BLaER1 treated with 17β-estradiol and CSF1 and Interleukin-3, amounts not matched to agents 10 nM and 100 nM (cell line): Measurements from ENCODE around the gene PODXL.
"Not testable (repeated sequence)": the region's sequence is repeated elsewhere in the genome, so short reads cannot be mapped to it uniquely, and the experiment has no call there.

Experiments used
- H3K27ac ChIP-seq, 11 experiments: shearing (Covaris generic); formaldehyde crosslinking; 2 replicates each; pipeline ENCODE4 v1.8.1; 2022
- H3K27me3 ChIP-seq, 11 experiments: shearing (Covaris generic); formaldehyde crosslinking; 2 replicates each; pipeline ENCODE4 v1.8.1; 2022
- H3K36me3 ChIP-seq, 11 experiments: shearing (Covaris generic); formaldehyde crosslinking; 2 replicates each; pipeline ENCODE4 v1.8.1; 2022
- H3K4me1 ChIP-seq, 10 experiments: shearing (Covaris generic); formaldehyde crosslinking; 2 replicates each; pipeline ENCODE4 v1.8.1; 2022
- H3K4me2 ChIP-seq, 11 experiments: shearing (Covaris generic); formaldehyde crosslinking; 2 replicates each; pipeline ENCODE4 v1.8.1; 2022
- H3K4me3 ChIP-seq, 10 experiments: shearing (Covaris generic); formaldehyde crosslinking; 2 replicates each; pipeline ENCODE4 v1.8.1; 2022
- H3K9ac ChIP-seq, 11 experiments: shearing (Covaris generic); formaldehyde crosslinking; 2 replicates each; pipeline ENCODE4 v1.8.1; 2022
- H3K9me3 ChIP-seq, 11 experiments: shearing (Covaris generic); formaldehyde crosslinking; replicated peaks in 1 of 11; 2 replicates each; pipeline ENCODE4 v1.8.1; 2022
- H4K20me1 ChIP-seq, 11 experiments: shearing (Covaris generic); formaldehyde crosslinking; 2 replicates each; pipeline ENCODE4 v1.8.1; 2022
- Cebpa-rat ChIP-seq, 11 experiments: shearing (Covaris generic); IDR thresholded peaks; 2 replicates each; pipeline ENCODE4 v1.8.1; 2022

Gene PODXL

DNA sequence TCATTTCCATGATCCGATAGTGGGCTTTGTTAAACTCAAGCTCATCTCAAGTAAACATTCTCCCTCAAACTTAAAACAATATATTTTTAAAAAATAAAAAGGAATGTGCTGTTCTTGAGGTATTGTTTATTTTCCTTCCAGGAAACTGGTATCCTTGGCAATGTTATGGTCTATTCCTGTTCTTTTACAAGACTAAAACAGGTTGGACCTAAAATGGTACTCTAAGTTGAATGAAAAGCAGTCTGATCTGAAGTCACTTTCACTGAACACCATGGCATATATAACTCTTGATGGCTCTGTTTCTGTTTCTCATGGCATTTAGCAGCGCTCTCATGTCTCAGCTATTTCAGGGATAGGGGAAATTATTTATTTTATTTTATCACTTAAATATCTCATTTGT, 70.1 kb downstream of the PODXL start:
- no peak for TF ChIP-seq Cebpa-rat (IDR thresholded peaks at IDR 0.05)
- Histone ChIP-seq H3K4me1 (peaks cover 0 to 21% (median 0%) of the 10 kb centered on the region in 10 experiments; a peak in 4 of 20 replicates), H3K9ac (no peak overlapping the region), H3K36me3 (peaks cover 29 to 93% (median 52%) of the 10 kb centered on the region in 11 experiments; a peak in 21 of 22 replicates), H4K20me1 (peaks cover 0 to 7% (median 0%) of the 10 kb centered on the region in 11 experiments; a peak in 1 of 22 replicates), H3K4me2 (no peak overlapping the region), H3K4me3 (no peak overlapping the region), H3K9me3 (no peaks in the 10 kb centered on the region), H3K27ac (no peak overlapping the region), H3K27me3 (no peaks in the 10 kb centered on the region)

DNA sequence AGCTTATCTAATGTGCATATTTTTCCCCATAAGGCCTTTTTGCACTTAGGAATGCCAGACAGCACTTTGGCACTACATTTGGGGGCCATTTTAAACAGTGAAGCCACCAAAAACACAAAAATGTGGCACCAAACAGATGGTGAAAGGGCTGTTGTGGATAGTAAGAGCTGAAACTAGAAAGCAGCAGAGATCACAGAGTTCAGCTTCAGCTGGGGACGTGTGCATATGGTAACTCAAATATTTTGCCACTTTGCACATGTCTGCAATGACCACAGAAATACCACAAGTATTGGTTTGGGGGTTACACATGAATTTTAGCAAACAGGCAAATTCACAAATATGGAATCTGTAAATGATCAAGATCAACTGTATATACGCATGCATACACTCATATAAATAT, 72.8 kb downstream of the PODXL start:
- H3K9ac ChIP-seq = no peak overlapping the region
- no peaks in the 10 kb centered on the region for H3K27me3 ChIP-seq
- 0 out of 22 replicates have a peak, but pooled peaks cover 0 to 7% (median 0%) of the 10 kb centered on the region in 11 experiments for H4K20me1 ChIP-seq
- no peak for TF ChIP-seq Cebpa-rat (IDR thresholded peaks at IDR 0.05)
- H3K9me3 ChIP-seq = no peaks in the 10 kb centered on the region
- H3K4me3 ChIP-seq = no peak overlapping the region
- H3K4me1 ChIP-seq = peaks cover 0 to 6% (median 0%) of the 10 kb centered on the region in 10 experiments; a peak in 3 of 20 replicates
- H3K4me2 ChIP-seq = no peak overlapping the region
- H3K27ac ChIP-seq = no peak overlapping the region
- H3K36me3 ChIP-seq = peaks cover 21 to 96% (median 61%) of the 10 kb centered on the region in 11 experiments

DNA sequence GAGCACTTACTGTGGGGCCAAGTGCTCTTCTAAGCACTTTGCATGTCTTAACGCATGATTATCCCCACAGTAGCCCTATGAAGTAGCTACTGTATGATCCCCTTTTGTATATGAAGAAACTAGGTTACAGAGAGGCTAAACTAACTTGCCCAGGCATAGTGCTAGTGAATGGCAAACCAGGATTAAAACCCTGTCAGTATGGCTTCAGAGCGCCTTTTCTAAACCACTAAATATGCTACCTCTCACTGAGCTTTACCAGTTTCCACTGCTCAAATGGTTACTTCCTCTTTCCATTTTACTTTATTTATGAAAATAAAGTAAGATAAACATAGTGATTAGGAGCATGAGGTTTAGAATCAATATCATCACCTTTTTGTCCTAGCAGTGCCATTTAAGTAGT, 73.6 kb downstream of the PODXL start:
- Histone ChIP-seq H3K4me3 (no peak overlapping the region), H4K20me1 (0 out of 22 replicates have a peak, but pooled peaks cover 0 to 7% (median 0%) of the 10 kb centered on the region in 11 experiments), H3K4me1 (peaks cover 0 to 5% (median 0%) of the 10 kb centered on the region in 10 experiments; a peak in 2 of 20 replicates), H3K27me3 (no peaks in the 10 kb centered on the region), H3K27ac (no peak overlapping the region), H3K9me3 (no peaks in the 10 kb centered on the region), H3K4me2 (no peak overlapping the region), H3K9ac (no peak overlapping the region), H3K36me3 (peaks cover 27 to 97% (median 62%) of the 10 kb centered on the region in 11 experiments)
- no peak for TF ChIP-seq Cebpa-rat (IDR thresholded peaks at IDR 0.05)

DNA sequence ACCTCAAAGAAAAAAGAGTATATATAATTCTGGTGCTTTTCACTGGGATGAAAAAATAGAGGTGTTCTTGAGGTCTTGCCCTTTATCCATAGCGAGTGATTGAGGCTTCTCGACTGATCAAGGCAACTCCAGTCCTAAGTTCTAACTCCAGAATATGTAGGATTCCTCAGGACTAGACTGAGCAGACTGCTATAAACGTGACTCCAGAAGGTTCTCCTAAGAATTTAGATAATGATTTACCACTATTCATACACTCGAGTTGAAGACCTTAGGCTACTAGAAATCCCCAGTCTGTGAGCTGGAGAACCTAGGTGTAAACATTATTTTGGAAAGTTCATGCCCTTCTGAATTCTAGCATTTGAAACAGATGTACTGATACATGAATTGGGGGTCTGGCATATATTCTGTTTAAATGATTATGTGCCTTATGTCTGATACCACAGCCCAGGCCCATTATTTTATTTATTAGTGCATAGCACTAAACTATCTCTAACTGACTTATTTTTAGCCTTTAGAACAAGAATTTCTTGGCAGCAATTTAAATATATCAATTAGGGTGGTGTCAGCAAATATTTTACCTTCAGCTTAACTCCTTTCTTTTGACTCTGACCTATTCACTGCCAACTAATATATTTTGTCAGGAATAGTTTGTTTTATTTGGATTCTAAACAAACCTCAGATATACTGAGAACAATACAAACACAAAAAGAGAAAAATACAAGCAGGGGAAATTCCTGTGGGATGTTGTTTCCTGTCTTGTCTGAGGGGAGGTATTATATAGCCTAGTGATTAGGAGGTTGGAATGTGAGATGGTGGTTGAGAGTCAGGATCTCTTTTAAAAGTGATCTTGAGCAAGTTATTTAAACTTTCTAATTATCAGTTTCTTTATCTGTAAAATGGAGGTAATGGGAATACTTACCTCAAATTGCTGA, 75.8 kb downstream of the PODXL start:
- Histone ChIP-seq H3K27me3 (no peaks in the 10 kb centered on the region), H3K9me3 (no peaks in the 10 kb centered on the region), H3K36me3 (peaks cover 22 to 97% (median 55%) of the 10 kb centered on the region in 11 experiments; a peak in 21 of 22 replicates), H3K27ac (no peak overlapping the region), H3K4me1 (peaks cover 0 to 5% (median 0%) of the 10 kb centered on the region in 10 experiments; a peak in 2 of 20 replicates), H3K9ac (no peak overlapping the region), H3K4me3 (no peak overlapping the region), H4K20me1 (0 out of 22 replicates have a peak, but pooled peaks cover 0 to 7% (median 0%) of the 10 kb centered on the region in 11 experiments), H3K4me2 (no peak overlapping the region)
- TF ChIP-seq Cebpa-rat (IDR thresholded peaks at IDR 0.05) = no peak

DNA sequence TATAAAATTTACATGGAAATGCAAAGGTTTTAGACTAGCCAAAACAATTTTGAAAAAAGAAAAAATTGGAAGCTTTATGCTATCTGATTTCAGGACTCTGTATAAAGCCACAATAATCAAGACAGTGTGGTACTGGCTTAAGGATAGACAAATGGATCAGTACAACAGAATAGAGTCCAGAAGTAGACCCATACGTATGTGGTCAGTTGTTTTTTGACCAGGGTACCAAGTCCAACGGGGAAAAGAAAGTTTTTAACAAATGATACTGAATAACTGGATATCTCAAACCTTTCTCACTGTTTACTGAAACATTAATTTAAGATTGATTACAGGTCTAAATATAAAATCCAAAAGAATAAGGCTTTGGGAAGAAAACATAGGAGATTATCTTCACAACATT, 79.7 kb downstream of the PODXL start:
- H3K9ac ChIP-seq = no peak overlapping the region
- no peak overlapping the region for H3K27ac ChIP-seq
- peaks cover 0 to 11% (median 4%) of the 10 kb centered on the region in 11 experiments; a peak in 6 of 22 replicates for H3K9me3 ChIP-seq
- H3K36me3 ChIP-seq = peaks cover 47 to 97% (median 70%) of the 10 kb centered on the region in 11 experiments
- no peak overlapping the region for H3K4me2 ChIP-seq
- no peak for TF ChIP-seq Cebpa-rat (IDR thresholded peaks at IDR 0.05)
- H3K4me1 ChIP-seq = no peaks in the 10 kb centered on the region
- no peaks in the 10 kb centered on the region for H4K20me1 ChIP-seq
- H3K27me3 ChIP-seq = no peaks in the 10 kb centered on the region
- H3K4me3 ChIP-seq = no peak overlapping the region

DNA sequence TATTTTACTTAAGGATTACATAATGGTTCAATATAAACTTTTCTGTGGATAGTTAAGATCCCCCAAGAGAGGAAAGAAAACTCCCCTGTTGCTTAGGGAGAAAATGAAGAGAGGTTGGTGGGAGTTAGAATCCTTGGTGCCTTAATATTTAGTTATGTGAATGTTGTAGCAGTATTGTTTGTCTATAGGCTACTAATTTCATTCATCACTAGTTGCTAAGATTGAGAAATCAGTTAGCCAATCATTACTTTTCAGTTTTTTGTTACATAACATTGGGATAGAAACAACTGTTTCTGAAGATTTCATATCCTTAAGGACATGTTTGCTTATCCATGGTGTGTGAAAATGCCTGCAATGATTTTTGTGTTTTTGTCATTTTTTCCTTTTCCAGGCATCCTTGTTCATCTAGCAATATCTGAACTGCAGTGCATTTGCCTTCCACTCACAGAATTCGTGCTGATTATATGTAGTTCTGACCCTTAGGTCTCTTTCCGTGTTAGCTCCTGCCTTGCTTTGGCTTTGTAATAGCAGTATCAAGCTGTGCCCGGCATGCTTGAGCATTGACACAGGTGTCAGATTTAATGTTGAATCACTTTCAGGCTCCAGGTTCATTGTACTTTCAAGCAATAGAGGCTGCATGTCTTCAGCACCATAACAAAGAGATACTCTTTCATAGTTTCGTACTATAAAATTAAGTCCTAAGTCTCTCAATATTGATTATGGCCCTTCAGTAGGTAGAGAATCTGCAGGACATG, 85.0 kb downstream of the PODXL start:
- peaks cover 0 to 11% (median 4%) of the 10 kb centered on the region in 11 experiments; a peak in 6 of 22 replicates for H3K9me3 ChIP-seq
- H3K4me3 ChIP-seq = no peak overlapping the region
- no peak overlapping the region for H3K9ac ChIP-seq
- H4K20me1 ChIP-seq = no peaks in the 10 kb centered on the region
- H3K27me3 ChIP-seq = no peaks in the 10 kb centered on the region
- no peak for TF ChIP-seq Cebpa-rat (IDR thresholded peaks at IDR 0.05)
- no peaks in the 10 kb centered on the region for H3K4me1 ChIP-seq
- H3K36me3 ChIP-seq = peaks cover 90 to 100% (median 92%) of the 10 kb centered on the region in 11 experiments
- no peak overlapping the region for H3K4me2 ChIP-seq
- no peak overlapping the region for H3K27ac ChIP-seq

DNA sequence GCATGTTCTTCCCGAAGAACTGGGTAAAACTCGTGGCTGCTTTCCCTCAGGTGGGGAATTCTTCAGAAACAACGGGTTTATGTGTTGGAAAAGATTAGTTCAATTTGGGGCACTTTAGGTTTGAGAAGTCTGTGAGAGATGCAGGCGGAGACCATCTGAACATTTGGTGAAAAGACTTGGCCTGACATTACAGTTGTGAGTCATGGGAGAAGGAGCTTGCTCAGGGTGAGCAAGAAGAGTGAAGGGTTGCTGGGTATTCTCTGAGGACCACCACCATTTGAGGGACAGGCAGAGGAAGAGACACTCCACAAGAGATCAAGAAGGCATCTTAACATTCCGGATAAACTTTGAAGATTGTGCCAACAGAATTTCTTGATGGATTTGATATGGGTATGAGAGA, 88.6 kb downstream of the PODXL start:
- Histone ChIP-seq H3K9me3 (peaks cover 0 to 2% (median under 1%) of the 10 kb centered on the region in 11 experiments; a peak in 9 of 22 replicates), H3K9ac (no peak overlapping the region), H3K36me3 (peaks cover 93 to 100% (median 99%) of the 10 kb centered on the region in 11 experiments), H3K4me2 (no peak overlapping the region), H3K4me1 (peaks cover 0 to 6% (median 0%) of the 10 kb centered on the region in 10 experiments; a peak in 7 of 20 replicates), H4K20me1 (peaks cover 0 to 10% (median 0%) of the 10 kb centered on the region in 11 experiments; a peak in 2 of 22 replicates), H3K27ac (no peak overlapping the region), H3K4me3 (no peak overlapping the region), H3K27me3 (no peaks in the 10 kb centered on the region)
- TF ChIP-seq Cebpa-rat (IDR thresholded peaks at IDR 0.05) = no peak

DNA sequence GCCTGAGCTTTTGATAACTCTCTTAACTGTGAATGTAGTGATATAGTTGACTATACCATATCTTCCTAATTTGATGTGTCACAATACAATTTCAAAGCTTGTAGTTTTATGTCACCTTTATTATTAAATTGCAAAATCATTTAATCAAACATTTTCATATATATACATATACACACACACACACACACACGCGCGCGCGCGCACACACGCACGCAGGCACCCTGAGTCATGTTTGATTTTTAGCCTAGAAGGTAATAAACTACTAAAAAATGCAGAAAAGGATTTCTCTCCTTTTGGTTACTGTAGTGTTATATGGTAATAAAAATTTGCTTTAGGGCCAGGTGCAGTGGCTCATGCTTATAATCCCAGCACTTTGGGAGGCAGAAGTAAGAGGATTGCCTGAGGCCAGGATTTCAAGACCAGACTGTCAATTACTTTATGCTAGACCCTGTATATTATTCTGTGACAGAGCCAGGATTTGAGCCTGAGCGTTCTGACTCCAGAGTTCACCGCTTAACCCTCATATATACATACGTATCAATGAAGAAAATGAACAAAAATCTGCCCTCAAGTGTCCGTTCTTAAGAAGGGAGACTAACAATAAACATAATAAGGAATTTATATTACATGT, 89.6 kb downstream of the PODXL start:
- Histone ChIP-seq H3K27me3 (no peaks in the 10 kb centered on the region), H3K9me3 (peaks cover 0 to 12% (median 6%) of the 10 kb centered on the region in 11 experiments; a peak in 9 of 22 replicates), H3K27ac (no peak overlapping the region), H3K9ac (no peak overlapping the region), H4K20me1 (peaks cover 0 to 11% (median 0%) of the 10 kb centered on the region in 11 experiments; a peak in 2 of 22 replicates), H3K4me3 (no peak overlapping the region), H3K36me3 (peaks cover 93 to 100% (median 99%) of the 10 kb centered on the region in 11 experiments), H3K4me1 (peaks cover 0 to 9% (median 0%) of the 10 kb centered on the region in 10 experiments; a peak in 7 of 20 replicates), H3K4me2 (no peak overlapping the region)
- no peak for TF ChIP-seq Cebpa-rat (IDR thresholded peaks at IDR 0.05)

DNA sequence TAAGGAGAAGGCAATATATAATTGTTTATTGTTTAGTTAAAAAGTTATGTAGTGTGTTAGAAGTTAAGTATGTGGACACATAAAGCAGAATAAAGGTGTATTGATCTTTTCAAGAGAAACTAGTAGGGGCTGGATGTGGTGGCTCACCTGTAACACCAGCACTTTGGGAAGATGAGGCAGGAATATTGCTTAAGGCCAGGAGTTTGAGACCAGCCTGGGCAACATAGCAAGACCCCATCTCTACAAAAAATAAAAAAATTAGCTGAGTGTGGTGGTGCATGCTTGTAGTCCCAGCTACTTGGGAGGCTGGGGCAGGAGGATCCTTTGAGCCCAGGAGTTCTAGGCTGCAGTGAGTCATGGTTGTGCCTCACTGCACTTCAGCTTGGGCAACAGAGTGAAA, 93.7 kb downstream of the PODXL start:
- H3K4me2 ChIP-seq = peak overlapping the region in 4 of 11 experiments; percentile 15 to 42 (median 22); a peak in 5 of 22 replicates
- H3K27ac ChIP-seq, H3K27me3 ChIP-seq, H3K4me3 ChIP-seq, H3K4me1 ChIP-seq, H3K9ac ChIP-seq: not testable (repeated sequence)
- H3K36me3 ChIP-seq = peaks cover 77 to 99% (median 87%) of the 10 kb centered on the region in 11 experiments
- H4K20me1 ChIP-seq = peaks cover 0 to 11% (median 0%) of the 10 kb centered on the region in 11 experiments; a peak in 2 of 22 replicates
- H3K9me3 ChIP-seq = peaks cover 0 to 16% (median 7%) of the 10 kb centered on the region in 11 experiments; a peak in 9 of 22 replicates
